K562 (cell line): ENCODE data around the gene NFE2. TPM values are rescaled to one million over a fixed set of nuclear protein-coding genes. Genes with fewer than 3 reads are reported as not detected.

Experiments used
- ATAC-seq: fragments of 200-7000 bp; cut with Tn5 transposase; 3 replicates; pipeline ENCODE4 v1.9.1; 2020; ENCODE audit warnings: moderate library complexity
- BruUV-seq: library from RNA; stranded (reverse); fragments of 400-500 nt; replicated peaks from 2 replicates; lab custom pipeline; 2021; lab: Mats Ljungman, UMichigan
- CTCF ChIA-PET: fragments of 300-600 bp; formaldehyde crosslinking; extraction: SDS; loops from one replicate; lab custom pipeline; 2021; ENCODE audit warnings: low intra/inter-chr PET ratio; lab: Yijun Ruan, JAX
- POLR2A ChIA-PET: fragments of 300-600, 350-650 bp; sonication (Branson Sonifier 250); formaldehyde crosslinking; extraction: SDS; loops from one replicate; lab custom pipeline; 2021; ENCODE audit warnings: antibody characterized with exemption, inconsistent platforms; lab: Yijun Ruan, JAX
- DNase-seq, 4 experiments: peaks; one replicate each; pipeline versions ENCODE4 v3.0.0 to v3.0.0-alpha.2; 2011 to 2018; ENCODE audit warnings: low spot score in 3 of 4, mixed read lengths in 3 of 4; ENCODE audit errors: extremely low read depth in 1 of 4
- FAIRE-seq: peaks from 2 replicates; lab custom pipeline; 2011; peaks lifted over from hg19 to GRCh38; lab: Jason Lieb, UNC
- H2AFZ ChIP-seq: 2 replicates; pipeline ENCODE4 v1.6.0; 2011; ENCODE audit warnings: low read depth, low read length, control low read depth, inconsistent platforms
- H3K27ac ChIP-seq: fragments of 200-600 bp; 3 replicates; pipeline ENCODE4 v1.8.0; 2011; ENCODE audit warnings: low read depth, mild to moderate bottlenecking, control low read depth, inconsistent platforms, low read length, moderate library complexity, mixed read lengths; ENCODE audit errors: extremely low read depth
- H3K27me3 ChIP-seq, 2 experiments: fragments of 300-600 bp in 1 of 2; 2 replicates in 1 of 2; 3 replicates in 1 of 2; pipeline versions ENCODE4 v1.6.0 to v1.8.0; 2011; ENCODE audit warnings: inconsistent platforms in 2 of 2, low read length in 2 of 2, mild to moderate bottlenecking in 1 of 2, mixed read lengths in 1 of 2, moderate library complexity in 1 of 2; ENCODE audit not compliant: control insufficient read depth in 2 of 2, insufficient read depth in 2 of 2
- H3K36me3 ChIP-seq: fragments of 300-600 bp; 3 replicates; pipeline ENCODE4 v1.8.0; 2011; ENCODE audit warnings: mild to moderate bottlenecking, low read length, inconsistent platforms; ENCODE audit not compliant: control insufficient read depth, insufficient read depth
- H3K4me1 ChIP-seq, 2 experiments: fragments of 200-600 bp in 1 of 2; replicated peaks in 1 of 2; 2 replicates in 1 of 2; 3 replicates in 1 of 2; pipeline versions ENCODE4 v1.5.1 to v1.8.0; 2011; ENCODE audit warnings: inconsistent platforms in 2 of 2, low read length in 2 of 2, mild to moderate bottlenecking in 1 of 2, mixed read lengths in 1 of 2, moderate library complexity in 1 of 2; ENCODE audit not compliant: control insufficient read depth in 2 of 2, insufficient read depth in 2 of 2
- H3K4me2 ChIP-seq: 2 replicates; pipeline ENCODE4 v1.6.1; 2011; ENCODE audit warnings: low read length, control low read depth, inconsistent platforms, mixed read lengths; ENCODE audit not compliant: insufficient read depth
- H3K4me3 ChIP-seq: fragments of 200-600 bp; sonication (generic), shearing (Covaris generic); 2 replicates; pipeline ENCODE4 v1.5.1; 2016; ENCODE audit warnings: control low read depth, inconsistent platforms
- H3K79me2 ChIP-seq: fragments of 200-600 bp; 3 replicates; pipeline ENCODE4 v1.8.0; 2011; ENCODE audit warnings: low read length, inconsistent platforms; ENCODE audit not compliant: control insufficient read depth, insufficient read depth
- H3K9ac ChIP-seq, 2 experiments: 2 replicates each; pipeline versions ENCODE4 v1.6.0 to v1.6.1; 2011; ENCODE audit warnings: low read depth in 2 of 2, low read length in 2 of 2, control low read depth in 1 of 2, inconsistent platforms in 1 of 2, mild to moderate bottlenecking in 1 of 2, mixed read lengths in 1 of 2; ENCODE audit not compliant: insufficient read depth in 1 of 2
- H3K9me1 ChIP-seq: one replicate; pipeline ENCODE4 v1.6.0; 2011; ENCODE audit warnings: inconsistent platforms, mild to moderate bottlenecking, low read length, moderate library complexity; ENCODE audit not compliant: control insufficient read depth, insufficient read depth
- H3K9me3 ChIP-seq: replicated peaks from 2 replicates; pipeline ENCODE4 v1.5.1; 2011; ENCODE audit warnings: low read depth, low read length, inconsistent platforms; ENCODE audit not compliant: control insufficient read depth, insufficient read depth
- H4K20me1 ChIP-seq: replicated peaks from 2 replicates; pipeline ENCODE4 v1.6.1; 2011; ENCODE audit warnings: low read length, inconsistent platforms, mixed read lengths; ENCODE audit not compliant: control insufficient read depth, insufficient read depth
- AFF1 ChIP-seq, 2 experiments: fragments of 450-650 bp; IDR thresholded peaks; 2 replicates each; pipeline ENCODE4 v1.6.1; 2018; ENCODE audit warnings: mild to moderate bottlenecking in 2 of 2, low read depth in 1 of 2; ENCODE audit not compliant: partially characterized antibody in 2 of 2
- JUND ChIP-seq, 2 experiments: IDR thresholded peaks; 2 replicates in 1 of 2; 3 replicates in 1 of 2; pipeline ENCODE4 v1.6.1; 2011; ENCODE audit warnings: borderline replicate concordance in 2 of 2, low read depth in 2 of 2, low read length in 2 of 2, improper control_type of control experiment in 1 of 2, missing biosample characterization in 1 of 2, missing genetic modification characterization in 1 of 2, missing genetic modification reagents in 1 of 2
- MLX ChIP-seq, 2 experiments: fragments of 450-650 bp in 1 of 2; sonication (generic) in 1 of 2; formaldehyde crosslinking; conservative IDR thresholded peaks; 2 replicates each; pipeline versions ENCODE4 v1.4.0 to v1.8.1; 2020 to 2022; ENCODE audit warnings: mild to moderate bottlenecking in 1 of 2, missing genetic modification reagents in 1 of 2
- NCOA4 ChIP-seq: fragments of 450-650 bp; IDR thresholded peaks from 2 replicates; pipeline ENCODE4 v1.6.1; 2018; ENCODE audit warnings: mild to moderate bottlenecking; ENCODE audit not compliant: partially characterized antibody
- RAD21 ChIP-seq, 2 experiments: fragments of 250-450 bp in 1 of 2; fragments of 450-650 bp in 1 of 2; sonication (Bioruptor Pico) in 1 of 2; formaldehyde crosslinking in 1 of 2; IDR thresholded peaks in 1 of 2; conservative IDR thresholded peaks in 1 of 2; 2 replicates each; pipeline versions ENCODE4 v1.4.0 to v1.8.0; 2020 to 2022; ENCODE audit warnings: mild to moderate bottlenecking in 2 of 2, moderate library complexity in 1 of 2
- SMAD3 ChIP-seq: fragments of 450-650 bp; formaldehyde crosslinking; conservative IDR thresholded peaks from 2 replicates; pipeline ENCODE4 v1.4.0; 2020; ENCODE audit warnings: mild to moderate bottlenecking
- SMARCC2 ChIP-seq: fragments of 450-650 bp; IDR thresholded peaks from 2 replicates; pipeline ENCODE4 v1.6.1; 2017; ENCODE audit warnings: antibody characterized with exemption, moderate library complexity, mild to moderate bottlenecking, low read depth
- ZNF445 ChIP-seq: fragments of 250-450 bp; sonication (Bioruptor Pico); IDR thresholded peaks from 2 replicates; pipeline ENCODE4 v1.4.0; 2020; ENCODE audit warnings: low read depth, mild to moderate bottlenecking, moderate library complexity
- ZNF561 ChIP-seq: fragments of 450-650 bp; formaldehyde crosslinking; conservative IDR thresholded peaks from 2 replicates; pipeline ENCODE4 v1.4.0; 2020; ENCODE audit warnings: mild to moderate bottlenecking, moderate library complexity
- ZNF764 ChIP-seq: fragments of 250-450 bp; sonication (Bioruptor Pico); IDR thresholded peaks from 2 replicates; pipeline ENCODE4 v1.4.0; 2020; ENCODE audit warnings: low read depth, mild to moderate bottlenecking, moderate library complexity
- WGBS: fragments of 100-300 bp; shearing (Covaris generic); methylation state at CpG from one replicate; pipeline ENCODE4 v1.1.6; 2016; ENCODE audit warnings: low coverage, mixed read lengths; ENCODE audit not compliant: insufficient coverage; ENCODE audit errors: missing lambda C conversion rate; 5-methylcytosine and 5-hydroxymethylcytosine counted together
- in situ Hi-C: fragments of 300-500 bp; cut with MboI; formaldehyde crosslinking; loops from 4 replicates; pipeline ENCODE4 v1.15.0; 2018; ENCODE audit warnings: inconsistent platforms, mixed read lengths
- intact Hi-C: fragments of 100-400 bp; cut with micrococcal nuclease; formaldehyde crosslinking; loops from 2 replicates; pipeline ENCODE4 v1.14.2; 2022
- polyA plus RNA-seq, 8 experiments: library from polyadenylated mRNA; depleted of rRNA in 4 of 8; stranded (reverse) in 5 of 8; unstranded in 3 of 8; fragments of >200 nt; fragmentation: Nextera tagmentation in 2 of 8; fragmentation: Illumina TruSeq in 1 of 8; extraction: Ambion mirVana in 2 of 8; extraction: Trizol in 1 of 8; gene quantifications; 2 replicates each; pipeline versions ENCODE4 v1.2.1 to v1.2.3, GENCODE V29; 2011 to 2014; ENCODE audit warnings: inconsistent platforms in 1 of 8, missing spikeins in 1 of 8
- total RNA-seq, 7 experiments: library from RNA; depleted of rRNA in 6 of 7; stranded (reverse); fragments of >200 nt in 6 of 7; fragmentation: Illumina TruSeq in 2 of 7; extraction: Trizol in 2 of 7; gene quantifications; 2 replicates each; pipeline versions ENCODE4 v1.2.1 to v1.2.3, GENCODE V29; 2011 to 2021; ENCODE audit warnings: low replicate concordance in 1 of 7

The NFE2 gene
- total and polyA plus RNA-seq, 9 of the 15 experiments (the other 6 are each of a cell fraction or from before 2014, with no cell fraction given): 12.3 to 282 (median 208) TPM

- Histone ChIP-seq H3K4me3 (peak overlapping the region; percentile 53), H3K4me2 (peak overlapping the region; percentile 99), H3K79me2 (peaks cover 98% of the 10 kb centered on the region), H2AFZ (no peak overlapping the region), H3K27me3 (no peaks in the 10 kb centered on the region; a peak in 1 of 5 replicates), H3K9me1 (no peaks in the 10 kb centered on the region), H3K9me3 (no peaks in the 10 kb centered on the region), H3K36me3 (peaks cover 88% of the 10 kb centered on the region), H4K20me1 (peaks cover 13% of the 10 kb centered on the region; the same call in 1 of the 2 replicates), H3K27ac (peak overlapping the region; percentile 84), H3K4me1 (peaks cover 34 to 38% of the 10 kb centered on the region in 2 experiments; a peak in 4 of 5 replicates), H3K9ac (peak overlapping the region; percentile 67 to 94)
- no TSS peak for BruUV-seq
- ChIA-PET POLR2A (interaction anchor here (0.6 to 9.8 kb wide), 14 partner anchors 9 to 176 kb away, joined by 3 to 155 read pairs (median 5); partner anchors contain the start of genes CBX5, COPZ1 and HNRNPA1), CTCF (interaction anchor here (0.7 to 4.1 kb wide), 7 partner anchors 30 to 86 kb away, joined by 3 to 33 read pairs (median 6); partner anchors contain the start of gene COPZ1)
- in situ Hi-C loops (loop anchor here (5.0 to 10.0 kb wide), 2 partner anchors 33 to 70 kb away; partner anchors contain the start of genes COPZ1 and GPR84), intact Hi-C loops (loop anchor here (1.0 to 10.0 kb wide), 3 partner anchors 30 to 280 kb away; no protein-coding TSS in a partner anchor)
- DNase-seq (peak; percentile 80 to 93 (median 83)), FAIRE-seq (peak; percentile 32), ATAC-seq (peak; percentile 34)
- WGBS: 4% methylated on average over 6 of the region's 9 CpGs
- TF ChIP-seq RAD21 (CRISPR knock-in tag; conservative IDR thresholded peaks at IDR 0.05 in 1 of 2, IDR thresholded peaks at IDR 0.05 in 1 of 2) (peak; percentile 92 to 94), AFF1 (IDR thresholded peaks at IDR 0.05; ENCODE audit: low read depth in 1 of 2, partially characterized antibody in 2 of 2) (peak in 1 of 2 experiments; percentile 41), JUND (IDR thresholded peaks at IDR 0.05; ENCODE audit: borderline replicate concordance, low read depth, low read length) (peak; percentile 72), JUND (tag; IDR thresholded peaks at IDR 0.05; ENCODE audit: borderline replicate concordance, low read depth, low read length) (peak; percentile 39; the same call in 2 of the 3 replicates), MLX (CRISPR knock-in tag; conservative IDR thresholded peaks at IDR 0.05) (0 out of 4 replicates have a peak, but pooled peaks of 1 of the 2 experiments have one; percentile 54), ZNF764 (CRISPR knock-in tag) (peak; percentile 53; the same call in 1 of the 2 replicates), ZNF445 (CRISPR knock-in tag) (0 out of 2 replicates have a peak, but pooled peaks have one; percentile 33), SMARCC2 (no peak), NCOA4 (no peak), ZNF561 (CRISPR knock-in tag) (no peak; the same call in 1 of the 2 replicates), SMAD3 (CRISPR knock-in tag) (peak; percentile 44; the same call in 1 of the 2 replicates)
Measured at GRCh38 chr12:54294152-54294952, 6.5 kb downstream of the NFE2 start.
